B cell (primary cell): ENCODE results near the gene SRRM1. TPM values are rescaled to one million over a fixed set of nuclear protein-coding genes. Genes with fewer than 3 reads are reported as not detected.
A peak's percentile ranks its signal among the peaks of the same experiment; 100 is the strongest.
"Not testable (repeated sequence)": the region's sequence is repeated elsewhere in the genome, so short reads cannot be mapped to it uniquely, and the experiment has no call there.

ENCODE experiments used
- ATAC-seq: fragments of 200-7000 bp; cut with Tn5 transposase; one replicate; pipeline ENCODE4 v1.10.0; 2021; ENCODE audit warnings: low read depth, mild to moderate bottlenecking, moderate number of reproducible peaks, moderate library complexity
- CTCF ChIA-PET: fragments of 350-600 bp; sonication (Branson Sonifier 250); formaldehyde crosslinking; loops from one replicate; lab custom pipeline; 2021; ENCODE audit warnings: antibody characterized with exemption, inconsistent platforms; lab: Charles Lee
- POLR2A ChIA-PET: fragments of 350-600 bp; sonication (Branson Sonifier 250); formaldehyde crosslinking; loops from one replicate; lab custom pipeline; 2021; ENCODE audit warnings: antibody characterized with exemption; lab: Charles Lee
- DNase-seq: peaks from one replicate; pipeline ENCODE4 v3.0.0; 2013
- H2AFZ ChIP-seq: 2 replicates; pipeline ENCODE4 v1.6.1; 2012; ENCODE audit warnings: mild to moderate bottlenecking, low read depth, low read length; ENCODE audit not compliant: insufficient read depth, poor library complexity, severe bottlenecking
- H3K27ac ChIP-seq, 2 donors: 1 replicate in 1 of 2; 2 replicates in 1 of 2; pipeline ENCODE4 v1.5.1; 2012 to 2013; ENCODE audit warnings: low read length in 2 of 2, mild to moderate bottlenecking in 2 of 2, moderate library complexity in 1 of 2
- H3K27me3 ChIP-seq, 4 experiments: fragments of 200-600 bp in 1 of 4; sonication (generic) in 1 of 4; replicated peaks in 1 of 4; 1 replicate in 2 of 4; 2 replicates in 2 of 4; pipeline versions ENCODE4 v1.6.1 to v1.7.0; 2013 to 2016; ENCODE audit warnings: low read length in 3 of 4, mild to moderate bottlenecking in 2 of 4, mixed read lengths in 1 of 4, moderate library complexity in 1 of 4; ENCODE audit not compliant: insufficient read depth in 4 of 4, control insufficient read depth in 3 of 4; ENCODE audit errors: control extremely low read depth in 1 of 4
- H3K36me3 ChIP-seq, 2 experiments: replicated peaks in 1 of 2; 1 replicate in 1 of 2; 2 replicates in 1 of 2; pipeline versions ENCODE4 v1.6.1 to v1.7.1; 2013; ENCODE audit warnings: low read length in 1 of 2; ENCODE audit not compliant: insufficient read depth in 2 of 2, control insufficient read depth in 1 of 2; ENCODE audit errors: control extremely low read depth in 1 of 2, extremely low read depth in 1 of 2
- H3K4me1 ChIP-seq, 2 donors: fragments of 200-600 bp in 1 of 2; sonication (generic) in 1 of 2; 1 replicate in 1 of 2; 2 replicates in 1 of 2; pipeline versions ENCODE4 v1.5.1 to v1.6.1; 2013 to 2017; ENCODE audit warnings: low read length in 2 of 2; ENCODE audit not compliant: control insufficient read depth in 2 of 2, insufficient read depth in 2 of 2
- H3K4me2 ChIP-seq: replicated peaks from 2 replicates; pipeline ENCODE3; 2012; ENCODE audit warnings: mild to moderate bottlenecking, low read depth, low read length; ENCODE audit not compliant: poor library complexity, severe bottlenecking
- H3K4me3 ChIP-seq, 5 experiments: fragments of 200-600 bp in 1 of 5; sonication (generic) in 1 of 5; 1 replicate in 3 of 5; 2 replicates in 2 of 5; pipeline versions ENCODE4 v1.5.1 to v1.7.0; 2011 to 2016; ENCODE audit warnings: low read length in 4 of 5, mild to moderate bottlenecking in 4 of 5, low read depth in 2 of 5, control low read depth in 1 of 5, moderate library complexity in 1 of 5; ENCODE audit not compliant: insufficient read depth in 1 of 5; ENCODE audit errors: control extremely low read depth in 1 of 5, extremely low read depth in 1 of 5
- H3K79me2 ChIP-seq: fragments of 200-600 bp; sonication (generic); one replicate; pipeline ENCODE4 v1.6.0; 2016; ENCODE audit warnings: low read length; ENCODE audit not compliant: control insufficient read depth, insufficient read depth
- H3K9ac ChIP-seq: fragments of 200-600 bp; sonication (generic); 2 replicates; pipeline ENCODE4 v1.6.1; 2017; ENCODE audit warnings: mild to moderate bottlenecking, low read length, moderate library complexity
- H3K9me3 ChIP-seq, 3 donors: one replicate each; pipeline versions ENCODE4 v1.6.1 to v1.7.1; 2013; ENCODE audit warnings: low read length in 2 of 3; ENCODE audit not compliant: control insufficient read depth in 2 of 3, insufficient read depth in 1 of 3; ENCODE audit errors: control extremely low read depth in 1 of 3
- H4K20me1 ChIP-seq: 2 replicates; pipeline ENCODE4 v1.6.0; 2012; ENCODE audit warnings: mild to moderate bottlenecking, low read length; ENCODE audit not compliant: insufficient read depth, control insufficient read depth, poor library complexity, severe bottlenecking
- H3K27ac Mint-ChIP-seq: one replicate; pipeline ENCODE4 v1.8.0; 2021; ENCODE audit warnings: mixed read lengths
- H3K27me3 Mint-ChIP-seq: one replicate; pipeline ENCODE4 v1.8.0; 2021; ENCODE audit warnings: mixed read lengths
- H3K4me1 Mint-ChIP-seq: one replicate; pipeline ENCODE4 v1.8.0; 2021; ENCODE audit warnings: mixed read lengths
- H3K4me3 Mint-ChIP-seq: one replicate; pipeline ENCODE4 v1.8.0; 2021; ENCODE audit warnings: mixed read lengths
- H3K9me3 Mint-ChIP-seq: one replicate; pipeline ENCODE4 v1.8.0; 2022; ENCODE audit warnings: mixed read lengths; ENCODE audit not compliant: insufficient read depth
- EZH2 ChIP-seq: IDR thresholded peaks from 2 replicates; pipeline ENCODE4 v1.6.1; 2012; ENCODE audit warnings: borderline replicate concordance, low read depth, mild to moderate bottlenecking, moderate library complexity, low read length; ENCODE audit not compliant: insufficient read depth, poor library complexity, severe bottlenecking
- WGBS: methylation state at CpG from one replicate; pipeline ENCODE4 v1.1.5; 2013; ENCODE audit warnings: missing lambda C conversion rate; ENCODE audit not compliant: insufficient coverage; 5-methylcytosine and 5-hydroxymethylcytosine counted together
- intact Hi-C: fragments of 100-400 bp; cut with micrococcal nuclease; formaldehyde crosslinking; loops from one replicate; pipeline ENCODE4 v1.10.0; 2022
- polyA plus RNA-seq: library from polyadenylated mRNA; depleted of rRNA; stranded (reverse); fragments of >200 nt; gene quantifications from 2 replicates; pipeline ENCODE4 v1.2.3, GENCODE V29; 2012
- total RNA-seq, 2 donors: library from RNA; stranded (reverse); fragments of 120-200 nt in 1 of 2; gene quantifications; 1 replicate in 1 of 2; 2 replicates in 1 of 2; pipeline versions ENCODE4 v1.2.3 to v1.2.4, GENCODE V29; 2013 to 2022
- TF ChIP-seq, protein P1 (sequence below): fragments of 200-600 bp; IDR thresholded peaks from one replicate; pipeline ENCODE4 v1.8.0; 2022; ENCODE audit warnings: antibody characterized with exemption, mild to moderate bottlenecking

SRRM1 gene
- total and polyA plus RNA-seq, 2 donors (not counting 1 experiment from before 2014, with no cell fraction given): 88.5 to 238 TPM

DNA sequence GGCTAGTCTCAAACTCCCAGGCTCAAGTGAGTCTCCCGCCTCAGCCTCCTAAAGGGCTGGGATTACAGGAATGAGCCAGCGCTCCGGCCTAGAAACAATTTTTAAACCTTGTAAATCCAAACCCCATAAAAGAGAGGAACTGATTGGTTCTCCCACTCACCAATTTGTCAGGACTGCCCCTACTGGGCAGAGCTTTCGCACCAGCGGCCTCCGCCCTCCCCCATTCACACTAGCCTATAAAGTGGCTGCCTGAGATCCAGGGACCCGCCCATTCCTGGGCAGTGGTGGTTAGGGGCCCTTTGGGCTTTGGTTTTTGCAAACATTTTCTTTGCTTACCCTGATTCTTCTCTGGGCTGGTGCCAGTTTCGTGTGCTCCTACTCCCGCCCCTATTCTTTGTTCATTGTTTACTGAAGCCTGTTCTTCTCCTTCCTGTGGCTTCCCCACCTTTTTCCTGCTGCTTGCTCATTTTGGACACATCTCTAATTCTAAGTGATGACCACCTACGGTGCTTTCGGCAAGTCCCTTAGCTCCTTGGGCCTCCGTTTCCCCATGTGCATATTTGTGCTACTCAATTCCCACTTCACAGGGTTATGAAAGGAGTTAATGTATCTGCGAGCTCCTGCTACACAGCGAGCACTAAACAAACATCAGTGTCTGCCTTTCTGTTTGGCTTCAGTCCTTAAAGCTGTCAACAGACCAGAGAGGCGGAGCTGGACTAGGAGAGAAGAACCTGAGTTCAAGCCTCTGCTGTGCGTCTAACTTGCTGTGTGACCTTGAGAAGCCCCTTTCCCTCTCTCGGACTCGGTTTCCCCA is 62.4 kb downstream of the SRRM1 start:
- intact Hi-C loops: no loop called here
- 45% methylated on average over 11 of the region's 18 CpGs for WGBS
- H2AFZ ChIP-seq: peak overlapping the region; percentile 51
- H3K27me3 ChIP-seq: no peaks in the 10 kb centered on the region
- no peaks in the 10 kb centered on the region for H3K36me3 ChIP-seq
- POLR2A ChIA-PET: interaction anchor here (0.6 to 1.8 kb wide), 2 partner anchors 18 to 40 kb away, joined by 3 to 5 read pairs; partner anchors contain the start of gene CLIC4
- H3K4me1 ChIP-seq: peaks cover 11% of the 10 kb centered on the region in 2 donors
- no peaks in the 10 kb centered on the region for H4K20me1 ChIP-seq
- H3K4me2 ChIP-seq: peak overlapping the region; percentile 47
- Mint-ChIP-seq H3K4me3 (peak overlapping the region; percentile 35), H3K4me1 (peaks cover 10% of the 10 kb centered on the region), H3K27me3 (no peaks in the 10 kb centered on the region), H3K9me3 (no peaks in the 10 kb centered on the region), H3K27ac (peak overlapping the region; percentile 18)
- no peaks in the 10 kb centered on the region for H3K9me3 ChIP-seq
- no peaks in the 10 kb centered on the region for H3K79me2 ChIP-seq
- peak; percentile 63 for DNase-seq
- H3K4me3 ChIP-seq: peak overlapping the region in 3 of 5 experiments; percentile 8 to 34 (median 22)
- no peak for TF ChIP-seq EZH2
- TF ChIP-seq, protein P1, sequence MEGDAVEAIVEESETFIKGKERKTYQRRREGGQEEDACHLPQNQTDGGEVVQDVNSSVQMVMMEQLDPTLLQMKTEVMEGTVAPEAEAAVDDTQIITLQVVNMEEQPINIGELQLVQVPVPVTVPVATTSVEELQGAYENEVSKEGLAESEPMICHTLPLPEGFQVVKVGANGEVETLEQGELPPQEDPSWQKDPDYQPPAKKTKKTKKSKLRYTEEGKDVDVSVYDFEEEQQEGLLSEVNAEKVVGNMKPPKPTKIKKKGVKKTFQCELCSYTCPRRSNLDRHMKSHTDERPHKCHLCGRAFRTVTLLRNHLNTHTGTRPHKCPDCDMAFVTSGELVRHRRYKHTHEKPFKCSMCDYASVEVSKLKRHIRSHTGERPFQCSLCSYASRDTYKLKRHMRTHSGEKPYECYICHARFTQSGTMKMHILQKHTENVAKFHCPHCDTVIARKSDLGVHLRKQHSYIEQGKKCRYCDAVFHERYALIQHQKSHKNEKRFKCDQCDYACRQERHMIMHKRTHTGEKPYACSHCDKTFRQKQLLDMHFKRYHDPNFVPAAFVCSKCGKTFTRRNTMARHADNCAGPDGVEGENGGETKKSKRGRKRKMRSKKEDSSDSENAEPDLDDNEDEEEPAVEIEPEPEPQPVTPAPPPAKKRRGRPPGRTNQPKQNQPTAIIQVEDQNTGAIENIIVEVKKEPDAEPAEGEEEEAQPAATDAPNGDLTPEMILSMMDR: no peak
- CTCF ChIA-PET: interaction anchor here (1.2 kb wide), 1 partner anchor 17 kb away, joined by 4 read pairs; no protein-coding TSS in a partner anchor
- H3K27ac ChIP-seq: peak overlapping the region in 1 of 2 donors; percentile 1
- peak; percentile 87 for ATAC-seq
- H3K9ac ChIP-seq: peak overlapping the region; percentile 15

DNA sequence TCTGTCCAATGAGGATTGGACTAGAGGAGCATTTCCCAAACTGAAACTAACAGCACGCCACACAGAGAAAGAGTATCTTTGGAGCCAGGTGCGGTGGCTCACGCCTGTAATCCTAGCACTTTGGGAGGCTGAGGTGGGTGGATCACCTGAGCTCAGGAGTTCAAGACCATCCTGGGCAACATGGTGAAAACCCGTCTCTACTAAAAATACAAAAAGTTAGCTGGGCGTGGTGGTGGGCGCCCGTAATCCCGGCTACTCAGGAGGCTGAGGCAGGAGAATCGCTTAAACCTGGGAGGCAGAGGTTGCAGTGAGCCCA is 62.9 kb downstream of the SRRM1 start:
- H3K27ac Mint-ChIP-seq, DNase-seq, H3K27me3 Mint-ChIP-seq, H3K9me3 ChIP-seq, H2AFZ ChIP-seq, H3K27ac ChIP-seq, H3K4me3 Mint-ChIP-seq, H3K4me2 ChIP-seq, H3K36me3 ChIP-seq, H3K27me3 ChIP-seq, POLR2A ChIA-PET, H4K20me1 ChIP-seq, intact Hi-C loops, ATAC-seq, H3K79me2 ChIP-seq, H3K9me3 Mint-ChIP-seq: not testable (repeated sequence)
- H3K9ac ChIP-seq: peak overlapping the region; percentile 15
- WGBS: 96% methylated on average over 7 of the region's 9 CpGs
- H3K4me3 ChIP-seq: peak overlapping the region in 1 of 5 experiments; percentile 34
- H3K4me1 Mint-ChIP-seq: peaks cover 10% of the 10 kb centered on the region
- peaks cover 11% of the 10 kb centered on the region in 2 donors for H3K4me1 ChIP-seq
- CTCF ChIA-PET: interaction anchor here (1.2 kb wide), 1 partner anchor 18 kb away, joined by 4 read pairs; no protein-coding TSS in a partner anchor
